Liver (tissue), 9 donors: Measurements from ENCODE around the gene PRDM1. TPM values are rescaled to one million over a fixed set of nuclear protein-coding genes. Genes with fewer than 3 reads are reported as not detected.

Experiments
- DNase-seq: peaks from one replicate; pipeline ENCODE4 v3.0.0-alpha.2; 2017; ENCODE audit warnings: low spot score
- H3K27ac ChIP-seq, 2 donors: one replicate each; pipeline ENCODE4 v1.7.0; 2013; ENCODE audit warnings: inconsistent platforms in 2 of 2, low read length in 2 of 2, control low read depth in 1 of 2, low read depth in 1 of 2, mild to moderate bottlenecking in 1 of 2
- H3K27me3 ChIP-seq, 4 donors: one replicate each; pipeline versions ENCODE4 v1.6.1 to v1.7.0; 2013; ENCODE audit warnings: low read length in 3 of 4, inconsistent platforms in 1 of 4, mild to moderate bottlenecking in 1 of 4, moderate library complexity in 1 of 4; ENCODE audit not compliant: control insufficient read depth in 4 of 4, insufficient read depth in 4 of 4
- H3K36me3 ChIP-seq, 4 donors: one replicate each; pipeline versions ENCODE4 v1.6.1 to v1.7.0; 2013; ENCODE audit warnings: low read length in 3 of 4, mild to moderate bottlenecking in 3 of 4, low read depth in 1 of 4, moderate library complexity in 1 of 4; ENCODE audit not compliant: control insufficient read depth in 4 of 4, insufficient read depth in 3 of 4
- H3K4me1 ChIP-seq, 4 donors: one replicate each; pipeline versions ENCODE4 v1.6.1 to v1.7.0; 2013; ENCODE audit warnings: low read length in 3 of 4, mild to moderate bottlenecking in 3 of 4, moderate library complexity in 1 of 4; ENCODE audit not compliant: control insufficient read depth in 4 of 4, insufficient read depth in 4 of 4
- H3K4me3 ChIP-seq, 3 donors: one replicate each; pipeline versions ENCODE4 v1.6.1 to v1.7.0; 2013; ENCODE audit warnings: low read length in 3 of 3, control low read depth in 1 of 3, low read depth in 1 of 3, mild to moderate bottlenecking in 1 of 3
- H3K9ac ChIP-seq, 2 donors: one replicate each; pipeline ENCODE4 v1.7.0; 2013; ENCODE audit warnings: low read length in 2 of 2, mild to moderate bottlenecking in 2 of 2, moderate library complexity in 2 of 2, control low read depth in 1 of 2, low read depth in 1 of 2
- H3K9me3 ChIP-seq, 4 donors: one replicate each; pipeline versions ENCODE4 v1.6.1 to v1.7.0; 2013; ENCODE audit warnings: low read length in 3 of 4; ENCODE audit not compliant: control insufficient read depth in 4 of 4
- EGR1 ChIP-seq, 2 donors: IDR thresholded peaks; 2 replicates each; pipeline ENCODE4 v1.6.1; 2016 to 2018; ENCODE audit warnings: antibody characterized with exemption in 2 of 2, low read depth in 2 of 2
- FOXA1 ChIP-seq: IDR thresholded peaks from 2 replicates; pipeline ENCODE4 v1.6.1; 2016; ENCODE audit warnings: antibody characterized with exemption
- FOXA2 ChIP-seq: IDR thresholded peaks from 2 replicates; pipeline ENCODE4 v1.6.1; 2016; ENCODE audit warnings: antibody characterized with exemption
- GABPA ChIP-seq, 2 donors: IDR thresholded peaks in 1 of 2; conservative IDR thresholded peaks in 1 of 2; 2 replicates each; pipeline ENCODE4 v1.6.1; 2016; ENCODE audit warnings: antibody characterized with exemption in 2 of 2, mild to moderate bottlenecking in 1 of 2, moderate library complexity in 1 of 2
- HNF4A ChIP-seq, 2 donors: conservative IDR thresholded peaks; 2 replicates each; pipeline ENCODE4 v1.6.1; 2016; ENCODE audit warnings: antibody characterized with exemption in 2 of 2, mild to moderate bottlenecking in 2 of 2
- HNF4G ChIP-seq: IDR thresholded peaks from 2 replicates; pipeline ENCODE4 v1.6.1; 2016; ENCODE audit warnings: antibody characterized with exemption
- JUND ChIP-seq, 2 donors: IDR thresholded peaks; 2 replicates each; pipeline ENCODE4 v1.6.1; 2016; ENCODE audit warnings: antibody characterized with exemption in 2 of 2
- NR2F2 ChIP-seq: IDR thresholded peaks from 2 replicates; pipeline ENCODE4 v1.6.1; 2016; ENCODE audit warnings: antibody characterized with exemption
- RAD21 ChIP-seq, 2 donors: IDR thresholded peaks; 2 replicates each; pipeline ENCODE4 v1.6.1; 2016; ENCODE audit warnings: antibody characterized with exemption in 2 of 2, mild to moderate bottlenecking in 2 of 2
- RXRA ChIP-seq, 2 donors: IDR thresholded peaks; 2 replicates each; pipeline ENCODE4 v1.6.1; 2017 to 2018; ENCODE audit warnings: antibody characterized with exemption in 2 of 2, mild to moderate bottlenecking in 1 of 2
- SP1 ChIP-seq: IDR thresholded peaks from 2 replicates; pipeline ENCODE4 v1.6.1; 2018; ENCODE audit warnings: antibody characterized with exemption, mild to moderate bottlenecking
- TAF1 ChIP-seq: conservative IDR thresholded peaks from 2 replicates; pipeline ENCODE4 v1.6.1; 2016; ENCODE audit warnings: antibody characterized with exemption, mild to moderate bottlenecking
- YY1 ChIP-seq: IDR thresholded peaks from 2 replicates; pipeline ENCODE4 v1.6.1; 2016; ENCODE audit warnings: antibody characterized with exemption, mild to moderate bottlenecking
- WGBS: extraction: QIAGEN DNeasy Blood & Tissue Kit; methylation state at CpG from one replicate; pipeline ENCODE4 v1.1.7; 2013; 5-methylcytosine and 5-hydroxymethylcytosine counted together
- polyA plus RNA-seq, 2 donors: library from polyadenylated mRNA; stranded (reverse) in 1 of 2; unstranded in 1 of 2; fragments of 200-250 nt in 1 of 2; fragments of >200 nt in 1 of 2; fragmentation: Nextera tagmentation in 1 of 2; extraction: Ambion mirVana in 1 of 2; gene quantifications; one replicate each; pipeline versions ENCODE4 v1.2.1 to v1.2.3, GENCODE V29; 2013 to 2015
- total RNA-seq, 2 donors: library from RNA; depleted of rRNA; stranded (reverse); fragments of >200 nt; gene quantifications; one replicate each; pipeline ENCODE4 v1.2.3, GENCODE V29; 2014
- TF ChIP-seq, protein P1 (sequence below): IDR thresholded peaks from 2 replicates; pipeline ENCODE4 v1.6.1; 2016; ENCODE audit warnings: antibody characterized with exemption
- TF ChIP-seq, protein P2 (sequence below): IDR thresholded peaks from 2 replicates; pipeline ENCODE4 v1.6.1; 2016; ENCODE audit warnings: antibody characterized with exemption, mild to moderate bottlenecking
- TF ChIP-seq, protein P3 (sequence below): IDR thresholded peaks from 2 replicates; pipeline ENCODE4 v1.6.1; 2016; ENCODE audit warnings: antibody characterized with exemption
- TF ChIP-seq, protein P4 (sequence below): fragments of 150-350 bp; IDR thresholded peaks from 2 replicates; pipeline ENCODE4 v1.5.1; 2017; ENCODE audit warnings: improper control_type of control experiment, low read depth, low read length; ENCODE audit not compliant: missing input control
- TF ChIP-seq, protein P5 (sequence below): IDR thresholded peaks from 2 replicates; pipeline ENCODE4 v1.6.1; 2016; ENCODE audit warnings: antibody characterized with exemption
- donor health status: healthy.
- donor health status: healthy.
- donor health status: healthy.
- donor health status: healthy.
- donor health status: healthy.

The PRDM1 gene
- total and polyA plus RNA-seq, 4 donors = 0.37 to 2.8 (median 0.65) TPM

DNA sequence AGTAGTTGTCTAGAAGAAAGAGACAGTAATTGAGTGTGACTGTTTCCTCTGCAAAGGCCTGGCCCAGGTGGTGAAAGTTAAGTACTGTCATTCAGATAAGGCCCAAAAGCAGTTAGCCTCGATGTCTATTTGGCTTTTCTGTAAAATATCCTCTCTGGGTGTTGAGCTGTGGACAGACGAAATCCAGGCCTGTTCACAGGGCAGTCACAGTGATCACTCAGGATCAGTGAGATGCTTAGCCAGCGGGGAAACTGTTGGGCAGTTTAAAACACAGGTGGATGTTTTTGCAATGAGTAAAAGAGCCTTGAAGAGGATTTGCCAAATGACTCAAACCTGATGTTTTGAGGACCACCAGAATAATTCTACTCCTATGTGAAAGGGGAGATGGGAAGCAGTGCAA is 22.0 kb upstream of the PRDM1 start:
- no peaks in the 10 kb centered on the region for H3K4me1 ChIP-seq
- WGBS = 71% methylated on average over 3 of the region's 3 CpGs
- H3K9me3 ChIP-seq = no peaks in the 10 kb centered on the region
- no peak overlapping the region for H3K27ac ChIP-seq
- H3K27me3 ChIP-seq = peaks cover 0 to 17% (median 0%) of the 10 kb centered on the region in 4 donors
- no peak overlapping the region for H3K4me3 ChIP-seq
- no peaks in the 10 kb centered on the region for H3K36me3 ChIP-seq
- DNase-seq = no peak
- TF ChIP-seq JUND (IDR thresholded peaks at IDR 0.05) (no peak), RAD21 (IDR thresholded peaks at IDR 0.05) (no peak), FOXA1 (no peak), EGR1 (IDR thresholded peaks at IDR 0.05; ENCODE audit: low read depth in 2 of 2) (no peak), RXRA (IDR thresholded peaks at IDR 0.05) (no peak), FOXA2 (no peak), YY1 (no peak), TAF1 (no peak), SP1 (no peak), HNF4G (no peak), HNF4A (conservative IDR thresholded peaks at IDR 0.05) (no peak), NR2F2 (no peak), GABPA (IDR thresholded peaks at IDR 0.05 in 1 of 2, conservative IDR thresholded peaks at IDR 0.05 in 1 of 2) (no peak)
- TF ChIP-seq, protein P1, sequence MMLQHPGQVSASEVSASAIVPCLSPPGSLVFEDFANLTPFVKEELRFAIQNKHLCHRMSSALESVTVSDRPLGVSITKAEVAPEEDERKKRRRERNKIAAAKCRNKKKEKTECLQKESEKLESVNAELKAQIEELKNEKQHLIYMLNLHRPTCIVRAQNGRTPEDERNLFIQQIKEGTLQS = no peak
- TF ChIP-seq, protein P2, sequence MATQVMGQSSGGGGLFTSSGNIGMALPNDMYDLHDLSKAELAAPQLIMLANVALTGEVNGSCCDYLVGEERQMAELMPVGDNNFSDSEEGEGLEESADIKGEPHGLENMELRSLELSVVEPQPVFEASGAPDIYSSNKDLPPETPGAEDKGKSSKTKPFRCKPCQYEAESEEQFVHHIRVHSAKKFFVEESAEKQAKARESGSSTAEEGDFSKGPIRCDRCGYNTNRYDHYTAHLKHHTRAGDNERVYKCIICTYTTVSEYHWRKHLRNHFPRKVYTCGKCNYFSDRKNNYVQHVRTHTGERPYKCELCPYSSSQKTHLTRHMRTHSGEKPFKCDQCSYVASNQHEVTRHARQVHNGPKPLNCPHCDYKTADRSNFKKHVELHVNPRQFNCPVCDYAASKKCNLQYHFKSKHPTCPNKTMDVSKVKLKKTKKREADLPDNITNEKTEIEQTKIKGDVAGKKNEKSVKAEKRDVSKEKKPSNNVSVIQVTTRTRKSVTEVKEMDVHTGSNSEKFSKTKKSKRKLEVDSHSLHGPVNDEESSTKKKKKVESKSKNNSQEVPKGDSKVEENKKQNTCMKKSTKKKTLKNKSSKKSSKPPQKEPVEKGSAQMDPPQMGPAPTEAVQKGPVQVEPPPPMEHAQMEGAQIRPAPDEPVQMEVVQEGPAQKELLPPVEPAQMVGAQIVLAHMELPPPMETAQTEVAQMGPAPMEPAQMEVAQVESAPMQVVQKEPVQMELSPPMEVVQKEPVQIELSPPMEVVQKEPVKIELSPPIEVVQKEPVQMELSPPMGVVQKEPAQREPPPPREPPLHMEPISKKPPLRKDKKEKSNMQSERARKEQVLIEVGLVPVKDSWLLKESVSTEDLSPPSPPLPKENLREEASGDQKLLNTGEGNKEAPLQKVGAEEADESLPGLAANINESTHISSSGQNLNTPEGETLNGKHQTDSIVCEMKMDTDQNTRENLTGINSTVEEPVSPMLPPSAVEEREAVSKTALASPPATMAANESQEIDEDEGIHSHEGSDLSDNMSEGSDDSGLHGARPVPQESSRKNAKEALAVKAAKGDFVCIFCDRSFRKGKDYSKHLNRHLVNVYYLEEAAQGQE = no peak
- TF ChIP-seq, protein P3, sequence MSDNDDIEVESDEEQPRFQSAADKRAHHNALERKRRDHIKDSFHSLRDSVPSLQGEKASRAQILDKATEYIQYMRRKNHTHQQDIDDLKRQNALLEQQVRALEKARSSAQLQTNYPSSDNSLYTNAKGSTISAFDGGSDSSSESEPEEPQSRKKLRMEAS = no peak
- TF ChIP-seq, protein P4, sequence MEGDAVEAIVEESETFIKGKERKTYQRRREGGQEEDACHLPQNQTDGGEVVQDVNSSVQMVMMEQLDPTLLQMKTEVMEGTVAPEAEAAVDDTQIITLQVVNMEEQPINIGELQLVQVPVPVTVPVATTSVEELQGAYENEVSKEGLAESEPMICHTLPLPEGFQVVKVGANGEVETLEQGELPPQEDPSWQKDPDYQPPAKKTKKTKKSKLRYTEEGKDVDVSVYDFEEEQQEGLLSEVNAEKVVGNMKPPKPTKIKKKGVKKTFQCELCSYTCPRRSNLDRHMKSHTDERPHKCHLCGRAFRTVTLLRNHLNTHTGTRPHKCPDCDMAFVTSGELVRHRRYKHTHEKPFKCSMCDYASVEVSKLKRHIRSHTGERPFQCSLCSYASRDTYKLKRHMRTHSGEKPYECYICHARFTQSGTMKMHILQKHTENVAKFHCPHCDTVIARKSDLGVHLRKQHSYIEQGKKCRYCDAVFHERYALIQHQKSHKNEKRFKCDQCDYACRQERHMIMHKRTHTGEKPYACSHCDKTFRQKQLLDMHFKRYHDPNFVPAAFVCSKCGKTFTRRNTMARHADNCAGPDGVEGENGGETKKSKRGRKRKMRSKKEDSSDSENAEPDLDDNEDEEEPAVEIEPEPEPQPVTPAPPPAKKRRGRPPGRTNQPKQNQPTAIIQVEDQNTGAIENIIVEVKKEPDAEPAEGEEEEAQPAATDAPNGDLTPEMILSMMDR = no peak
- TF ChIP-seq, protein P5, sequence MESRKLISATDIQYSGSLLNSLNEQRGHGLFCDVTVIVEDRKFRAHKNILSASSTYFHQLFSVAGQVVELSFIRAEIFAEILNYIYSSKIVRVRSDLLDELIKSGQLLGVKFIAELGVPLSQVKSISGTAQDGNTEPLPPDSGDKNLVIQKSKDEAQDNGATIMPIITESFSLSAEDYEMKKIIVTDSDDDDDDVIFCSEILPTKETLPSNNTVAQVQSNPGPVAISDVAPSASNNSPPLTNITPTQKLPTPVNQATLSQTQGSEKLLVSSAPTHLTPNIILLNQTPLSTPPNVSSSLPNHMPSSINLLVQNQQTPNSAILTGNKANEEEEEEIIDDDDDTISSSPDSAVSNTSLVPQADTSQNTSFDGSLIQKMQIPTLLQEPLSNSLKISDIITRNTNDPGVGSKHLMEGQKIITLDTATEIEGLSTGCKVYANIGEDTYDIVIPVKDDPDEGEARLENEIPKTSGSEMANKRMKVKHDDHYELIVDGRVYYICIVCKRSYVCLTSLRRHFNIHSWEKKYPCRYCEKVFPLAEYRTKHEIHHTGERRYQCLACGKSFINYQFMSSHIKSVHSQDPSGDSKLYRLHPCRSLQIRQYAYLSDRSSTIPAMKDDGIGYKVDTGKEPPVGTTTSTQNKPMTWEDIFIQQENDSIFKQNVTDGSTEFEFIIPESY = no peak
- no peak overlapping the region for H3K9ac ChIP-seq
